ENCODE measurements around the gene IDI1. TPM values are rescaled to one million over a fixed set of nuclear protein-coding genes. Genes with fewer than 3 reads are reported as not detected.
A peak's percentile ranks its signal among the peaks of the same experiment; 100 is the strongest.

Gene IDI1
- total and polyA plus RNA-seq, 4 experiments from 2014 or later = 30.3 to 45.4 (median 38.8) TPM

DNA sequence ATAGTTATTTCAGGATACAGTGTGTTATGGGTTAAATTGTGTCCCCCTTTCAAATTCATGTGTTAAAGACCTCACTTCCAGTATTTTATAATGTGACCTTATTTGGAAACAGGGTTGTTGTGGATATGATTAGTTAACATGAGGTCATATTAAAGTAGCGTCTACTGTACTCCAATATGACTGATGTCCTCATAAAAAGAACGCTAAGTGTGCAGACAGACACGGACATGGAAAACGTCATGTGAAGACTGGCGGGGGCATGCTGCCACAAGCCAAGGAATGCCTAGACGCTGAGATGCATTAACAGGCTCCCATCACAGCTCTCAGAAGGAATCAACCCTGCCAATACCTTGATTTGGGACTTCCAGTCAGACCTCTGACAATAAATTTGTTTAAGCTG lies 5.8 kb upstream of the IDI1 start:
- Histone ChIP-seq H3K27ac (ENCODE audit: low read depth, low read length) (no peak overlapping the region), H3K4me3 (ENCODE audit: low read length in 2 of 2) (no peak overlapping the region), H3K27me3 (ENCODE audit: insufficient read depth, low read length) (no peaks in the 10 kb centered on the region), H3K9me3 (ENCODE audit: control insufficient read depth in 1 of 2, low read length in 2 of 2) (no peaks in the 10 kb centered on the region), H3K4me1 (ENCODE audit: insufficient read depth, low read length) (peaks cover 74% of the 10 kb centered on the region), H3K36me3 (ENCODE audit: insufficient read depth, low read length) (peaks cover 18% of the 10 kb centered on the region)
- Mint-ChIP-seq H3K27me3 (no peaks in the 10 kb centered on the region), H3K9me3 (no peaks in the 10 kb centered on the region), H3K36me3 (peaks cover 0 to 53% of the 10 kb centered on the region in 2 donors), H3K4me1 (peaks cover 45 to 97% (median 71%) of the 10 kb centered on the region in 4 donors), H3K4me3 (peak overlapping the region; percentile 11 to 91 (median 70)), H3K27ac (peak overlapping the region; percentile 32 to 99 (median 61))
- no peak for DNase-seq
- intact Hi-C loops (cut with micrococcal nuclease) = no loop called here
- ChIA-PET CTCF (ENCODE audit: partially characterized antibody) (interaction anchor here (1.6 kb wide), 1 partner anchor 10 kb away, joined by 3 read pairs; no protein-coding TSS in a partner anchor), POLR2A (ENCODE audit: partially characterized antibody) (interaction anchor here (3.6 kb wide), 1 partner anchor 10 kb away, joined by 22 read pairs; no protein-coding TSS in a partner anchor)

GRCh38 chr10:1050554-1050953 lies 1.6 kb upstream of the IDI1 start:
- Histone ChIP-seq H3K27me3 (ENCODE audit: insufficient read depth, low read length) (no peaks in the 10 kb centered on the region), H3K4me1 (ENCODE audit: insufficient read depth, low read length) (peaks cover 70% of the 10 kb centered on the region), H3K27ac (ENCODE audit: low read depth, low read length) (peak overlapping the region; percentile 96), H3K36me3 (ENCODE audit: insufficient read depth, low read length) (peaks cover 18% of the 10 kb centered on the region), H3K4me3 (ENCODE audit: low read length in 2 of 2) (peak overlapping the region in 1 of 2 donors; percentile 6), H3K9me3 (ENCODE audit: control insufficient read depth in 1 of 2, low read length in 2 of 2) (no peaks in the 10 kb centered on the region)
- Mint-ChIP-seq H3K4me3 (peak overlapping the region; percentile 67 to 98 (median 95)), H3K27me3 (no peaks in the 10 kb centered on the region), H3K4me1 (peaks cover 45 to 90% (median 61%) of the 10 kb centered on the region in 4 donors), H3K36me3 (peaks cover 0 to 49% of the 10 kb centered on the region in 2 donors), H3K9me3 (peaks cover 0 to 7% (median 0%) of the 10 kb centered on the region in 8 donors), H3K27ac (peak overlapping the region; percentile 89 to 99 (median 99))
- intact Hi-C loops (cut with micrococcal nuclease) = no loop called here
- peak; percentile 45 to 78 (median 61) for DNase-seq
- POLR2A ChIA-PET (ENCODE audit: partially characterized antibody) = interaction anchor here (0.9 to 4.2 kb wide), 6 partner anchors 9 to 123 kb away, joined by 3 to 33 read pairs (median 5); partner anchors contain the start of genes GTPBP4 and LARP4B
- CTCF ChIA-PET (ENCODE audit: partially characterized antibody) = interaction anchor here (1.0 to 1.5 kb wide), 3 partner anchors 13 to 61 kb away, joined by 3 to 6 read pairs (median 5); no protein-coding TSS in a partner anchor

DNA sequence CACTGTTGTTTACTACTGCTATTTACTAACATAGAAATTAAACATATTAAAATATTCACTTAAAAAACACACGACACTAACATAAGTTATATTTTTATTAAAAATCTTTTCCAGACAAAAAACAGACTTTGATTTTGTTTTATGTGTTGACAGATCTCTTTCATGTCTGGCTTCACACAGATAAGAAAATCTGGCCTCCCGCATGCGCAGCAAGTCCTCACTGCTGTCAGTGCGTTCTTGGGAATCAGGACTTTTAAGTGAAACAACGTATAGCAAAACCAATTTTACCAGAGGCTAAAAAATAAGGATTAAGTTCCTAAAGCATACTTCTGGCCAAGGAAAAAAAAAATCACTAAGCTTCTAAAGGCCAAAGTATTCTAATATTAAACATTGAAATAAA lies 1.2 kb upstream of the IDI1 start:
- intact Hi-C loops (cut with micrococcal nuclease) = no loop called here
- peak overlapping the region; percentile 98 to 99 (median 99) for H3K27ac Mint-ChIP-seq
- Histone ChIP-seq H3K36me3 (ENCODE audit: insufficient read depth, low read length) (peaks cover 18% of the 10 kb centered on the region), H3K4me3 (ENCODE audit: low read length in 2 of 2) (peak overlapping the region; percentile 66 to 79), H3K9me3 (ENCODE audit: control insufficient read depth in 1 of 2, low read length in 2 of 2) (no peaks in the 10 kb centered on the region), H3K27me3 (ENCODE audit: insufficient read depth, low read length) (no peaks in the 10 kb centered on the region), H3K4me1 (ENCODE audit: insufficient read depth, low read length) (peaks cover 70% of the 10 kb centered on the region), H3K27ac (ENCODE audit: low read depth, low read length) (peak overlapping the region; percentile 96)
- H3K9me3 Mint-ChIP-seq = peaks cover 0 to 7% (median 0%) of the 10 kb centered on the region in 8 donors
- peaks cover 0 to 49% of the 10 kb centered on the region in 2 donors for H3K36me3 Mint-ChIP-seq
- peak in 3 of 5 donors; percentile 26 to 51 (median 26) for DNase-seq
- CTCF ChIA-PET (ENCODE audit: partially characterized antibody) = interaction anchor here (1.0 to 1.5 kb wide), 3 partner anchors 13 to 61 kb away, joined by 3 to 6 read pairs (median 5); no protein-coding TSS in a partner anchor
- no peaks in the 10 kb centered on the region for H3K27me3 Mint-ChIP-seq
- POLR2A ChIA-PET (ENCODE audit: partially characterized antibody) = interaction anchor here (0.9 to 4.2 kb wide), 9 partner anchors 7 to 122 kb away, joined by 3 to 33 read pairs (median 5); partner anchors contain the start of genes GTPBP4, LARP4B and WDR37
- H3K4me1 Mint-ChIP-seq = peaks cover 46 to 90% (median 61%) of the 10 kb centered on the region in 4 donors
- H3K4me3 Mint-ChIP-seq = peak overlapping the region; percentile 92 to 98 (median 95)

DNA sequence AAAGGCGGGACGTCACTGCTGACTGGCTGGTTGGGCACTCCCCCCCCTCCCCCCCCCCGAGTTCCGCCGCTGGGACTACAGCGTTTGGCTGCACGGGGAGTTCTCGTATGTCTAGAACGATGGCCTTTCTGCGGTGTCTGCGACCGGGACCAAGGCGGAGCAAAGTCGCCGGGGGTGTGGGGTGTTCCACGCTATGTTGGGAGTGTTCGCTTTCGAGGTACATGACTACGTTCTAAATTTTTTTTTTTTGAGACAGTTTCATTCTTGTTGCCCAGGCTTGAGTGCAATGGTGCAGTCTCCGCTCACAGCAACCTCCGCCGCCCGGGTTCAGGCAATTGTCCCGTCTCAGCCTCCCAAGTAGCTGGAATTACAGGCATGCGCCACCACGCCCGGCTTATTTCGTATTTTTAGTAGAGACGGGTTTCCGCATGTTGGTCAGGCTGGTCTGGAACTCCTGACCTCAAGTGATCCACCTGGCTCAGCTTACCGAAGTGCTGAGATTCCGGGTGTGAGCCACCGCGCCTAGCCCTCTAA lies 573 bp upstream of the IDI1 start:
- H3K27me3 Mint-ChIP-seq = no peaks in the 10 kb centered on the region
- Histone ChIP-seq H3K27me3 (ENCODE audit: insufficient read depth, low read length) (no peaks in the 10 kb centered on the region), H3K4me1 (ENCODE audit: insufficient read depth, low read length) (peaks cover 70% of the 10 kb centered on the region), H3K4me3 (ENCODE audit: low read length in 2 of 2) (peak overlapping the region; percentile 66 to 79), H3K36me3 (ENCODE audit: insufficient read depth, low read length) (peaks cover 18% of the 10 kb centered on the region), H3K9me3 (ENCODE audit: control insufficient read depth in 1 of 2, low read length in 2 of 2) (no peaks in the 10 kb centered on the region), H3K27ac (ENCODE audit: low read depth, low read length) (peak overlapping the region; percentile 96)
- ChIA-PET CTCF (ENCODE audit: partially characterized antibody) (interaction anchor here (1.0 to 1.5 kb wide), 3 partner anchors 14 to 62 kb away, joined by 3 to 6 read pairs (median 5); no protein-coding TSS in a partner anchor), POLR2A (ENCODE audit: partially characterized antibody) (interaction anchor here (0.9 to 4.2 kb wide), 18 partner anchors 8 to 121 kb away, joined by 3 to 33 read pairs (median 4); partner anchors contain the start of genes GTPBP4, LARP4B and WDR37)
- DNase-seq = no peak
- intact Hi-C loops (cut with micrococcal nuclease) = loop anchor here (1.0 to 10.0 kb wide), 4 partner anchors 13 to 1995 kb away; partner anchors contain the start of genes GTPBP4 and LARP4B
- H3K27ac Mint-ChIP-seq = peak overlapping the region; percentile 98 to 99 (median 99)
- H3K4me1 Mint-ChIP-seq = peaks cover 46 to 90% (median 61%) of the 10 kb centered on the region in 4 donors
- H3K36me3 Mint-ChIP-seq = peaks cover 0 to 46% of the 10 kb centered on the region in 2 donors
- peak overlapping the region; percentile 92 to 98 (median 95) for H3K4me3 Mint-ChIP-seq
- peaks cover 0 to 7% (median 0%) of the 10 kb centered on the region in 8 donors for H3K9me3 Mint-ChIP-seq

DNA sequence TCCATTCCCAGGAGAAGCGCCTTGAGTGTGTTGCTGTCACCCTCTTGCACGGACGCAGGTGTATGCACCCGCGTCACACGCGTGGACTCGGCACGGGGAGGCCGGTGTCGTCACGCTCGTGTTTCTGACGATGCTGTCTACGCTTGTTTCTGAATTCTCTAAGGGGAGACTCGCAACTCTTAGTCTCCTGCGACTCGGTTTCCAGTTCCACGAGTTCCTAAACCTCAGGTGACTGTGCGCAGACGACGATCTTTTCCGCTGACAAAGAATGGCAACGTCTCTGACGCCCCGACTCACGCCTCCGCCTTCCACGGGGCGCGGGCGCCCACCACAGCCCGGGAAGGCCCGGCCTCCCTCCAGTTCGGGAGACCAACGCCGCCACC lies 579 bp downstream of the IDI1 start:
- Histone ChIP-seq H3K27me3 (ENCODE audit: insufficient read depth, low read length) (no peaks in the 10 kb centered on the region), H3K9me3 (ENCODE audit: control insufficient read depth in 1 of 2, low read length in 2 of 2) (no peaks in the 10 kb centered on the region), H3K36me3 (ENCODE audit: insufficient read depth, low read length) (peaks cover 7% of the 10 kb centered on the region), H3K4me1 (ENCODE audit: insufficient read depth, low read length) (peaks cover 69% of the 10 kb centered on the region), H3K4me3 (ENCODE audit: low read length in 2 of 2) (peak overlapping the region; percentile 64 to 79), H3K27ac (ENCODE audit: low read depth, low read length) (peak overlapping the region; percentile 96)
- POLR2A ChIA-PET (ENCODE audit: partially characterized antibody) = interaction anchor here (0.6 to 4.2 kb wide), 14 partner anchors 9 to 120 kb away, joined by 3 to 33 read pairs (median 4); partner anchors contain the start of genes GTPBP4, LARP4B and WDR37
- H3K9me3 Mint-ChIP-seq = peaks cover 0 to 7% (median 0%) of the 10 kb centered on the region in 8 donors
- peaks cover 48 to 90% (median 61%) of the 10 kb centered on the region in 4 donors for H3K4me1 Mint-ChIP-seq
- H3K27ac Mint-ChIP-seq = peak overlapping the region; percentile 98 to 99 (median 99)
- CTCF ChIA-PET (ENCODE audit: partially characterized antibody) = interaction anchor here (0.7 to 1.1 kb wide), 2 partner anchors 13 to 60 kb away, joined by 3 to 4 read pairs; partner anchors contain the start of gene GTPBP4
- DNase-seq = peak in 4 of 5 donors; percentile 73 to 87 (median 80)
- peak overlapping the region; percentile 92 to 98 (median 95) for H3K4me3 Mint-ChIP-seq
- H3K36me3 Mint-ChIP-seq = peaks cover 3 to 42% of the 10 kb centered on the region in 2 donors
- H3K27me3 Mint-ChIP-seq = no peaks in the 10 kb centered on the region
- intact Hi-C loops (cut with micrococcal nuclease) = loop anchor here (1.0 to 10.0 kb wide), 3 partner anchors 8 to 1996 kb away; partner anchors contain the start of gene WDR37

- H3K9me3 Mint-ChIP-seq = peaks cover 0 to 7% (median 0%) of the 10 kb centered on the region in 8 donors
- peaks cover 50 to 90% (median 63%) of the 10 kb centered on the region in 4 donors for H3K4me1 Mint-ChIP-seq
- DNase-seq = no peak
- ChIA-PET CTCF (ENCODE audit: partially characterized antibody) (interaction anchor here (1.1 kb wide), 1 partner anchor 60 kb away, joined by 3 read pairs; the partner anchor contains the start of gene GTPBP4), POLR2A (ENCODE audit: partially characterized antibody) (interaction anchor here (0.9 to 4.2 kb wide), 7 partner anchors 9 to 120 kb away, joined by 3 to 33 read pairs (median 17); partner anchors contain the start of genes GTPBP4, LARP4B and WDR37)
- peaks cover 7 to 44% of the 10 kb centered on the region in 2 donors for H3K36me3 Mint-ChIP-seq
- H3K27me3 Mint-ChIP-seq = no peaks in the 10 kb centered on the region
- intact Hi-C loops (cut with micrococcal nuclease) = loop anchor here (1.0 to 10.0 kb wide), 3 partner anchors 8 to 1997 kb away; partner anchors contain the start of gene WDR37
- Histone ChIP-seq H3K27ac (ENCODE audit: low read depth, low read length) (peak overlapping the region; percentile 96), H3K4me3 (ENCODE audit: low read length in 2 of 2) (peak overlapping the region; percentile 64 to 79), H3K4me1 (ENCODE audit: insufficient read depth, low read length) (peaks cover 69% of the 10 kb centered on the region), H3K36me3 (ENCODE audit: insufficient read depth, low read length) (peaks cover 3% of the 10 kb centered on the region), H3K27me3 (ENCODE audit: insufficient read depth, low read length) (no peaks in the 10 kb centered on the region), H3K9me3 (ENCODE audit: control insufficient read depth in 1 of 2, low read length in 2 of 2) (no peaks in the 10 kb centered on the region)
- peak overlapping the region; percentile 92 to 98 (median 95) for H3K4me3 Mint-ChIP-seq
- H3K27ac Mint-ChIP-seq = peak overlapping the region; percentile 98 to 99 (median 99)
Observed at GRCh38 chr10:1047937-1048336, 982 bp downstream of the IDI1 start.
